ENCODE results near the gene BMS1.
"Not testable (repeated sequence)": the region's sequence is repeated elsewhere in the genome, so short reads cannot be mapped to it uniquely, and the experiment has no call there.

The BMS1 gene

GRCh38 chr10:42801135-42801534 lies 18.5 kb downstream of the BMS1 start:
- Histone ChIP-seq H3K4me3 (ENCODE audit: low read length) (no peak overlapping the region), H3K36me3 (ENCODE audit: control insufficient read depth, insufficient read depth, low read length) (peaks cover 9% of the 10 kb centered on the region), H3K9me3 (ENCODE audit: control insufficient read depth, low read length) (no peaks in the 10 kb centered on the region), H3K9ac (ENCODE audit: low read length) (no peak overlapping the region), H3K4me1 (ENCODE audit: control insufficient read depth, insufficient read depth, low read length) (no peaks in the 10 kb centered on the region), H3K27me3 (ENCODE audit: control insufficient read depth, insufficient read depth, low read length) (no peaks in the 10 kb centered on the region)

- H3K9ac ChIP-seq (ENCODE audit: low read length): no peak overlapping the region
- H3K4me3 ChIP-seq (ENCODE audit: low read length): no peak overlapping the region
- no peaks in the 10 kb centered on the region for H3K4me1 ChIP-seq (ENCODE audit: control insufficient read depth, insufficient read depth, low read length)
- no peaks in the 10 kb centered on the region for H3K27me3 ChIP-seq (ENCODE audit: control insufficient read depth, insufficient read depth, low read length)
- H3K36me3 ChIP-seq (ENCODE audit: control insufficient read depth, insufficient read depth, low read length): peaks cover 5% of the 10 kb centered on the region
- no peaks in the 10 kb centered on the region for H3K9me3 ChIP-seq (ENCODE audit: control insufficient read depth, low read length)
Measured at GRCh38 chr10:42802876-42803275, 20.3 kb downstream of the BMS1 start.

- H3K36me3 ChIP-seq (ENCODE audit: control insufficient read depth, insufficient read depth, low read length): peaks cover 5% of the 10 kb centered on the region
- no peak overlapping the region for H3K4me3 ChIP-seq (ENCODE audit: low read length)
- no peaks in the 10 kb centered on the region for H3K4me1 ChIP-seq (ENCODE audit: control insufficient read depth, insufficient read depth, low read length)
- H3K9ac ChIP-seq (ENCODE audit: low read length): no peak overlapping the region
- H3K9me3 ChIP-seq (ENCODE audit: control insufficient read depth, low read length): no peaks in the 10 kb centered on the region
- no peaks in the 10 kb centered on the region for H3K27me3 ChIP-seq (ENCODE audit: control insufficient read depth, insufficient read depth, low read length)
Measured at GRCh38 chr10:42809676-42810075, 27.1 kb downstream of the BMS1 start.

- H3K27me3 ChIP-seq (ENCODE audit: control insufficient read depth, insufficient read depth, low read length): no peaks in the 10 kb centered on the region
- H3K4me1 ChIP-seq (ENCODE audit: control insufficient read depth, insufficient read depth, low read length): no peaks in the 10 kb centered on the region
- H3K4me3 ChIP-seq (ENCODE audit: low read length): no peak overlapping the region
- no peaks in the 10 kb centered on the region for H3K9me3 ChIP-seq (ENCODE audit: control insufficient read depth, low read length)
- peaks cover 3% of the 10 kb centered on the region for H3K36me3 ChIP-seq (ENCODE audit: control insufficient read depth, insufficient read depth, low read length)
- H3K9ac ChIP-seq (ENCODE audit: low read length): no peak overlapping the region
Measured at GRCh38 chr10:42812028-42812427, 29.4 kb downstream of the BMS1 start.

- H3K27me3 ChIP-seq (ENCODE audit: control insufficient read depth, insufficient read depth, low read length); H3K36me3 ChIP-seq (ENCODE audit: control insufficient read depth, insufficient read depth, low read length); H3K9ac ChIP-seq (ENCODE audit: low read length); H3K4me3 ChIP-seq (ENCODE audit: low read length); H3K4me1 ChIP-seq (ENCODE audit: control insufficient read depth, insufficient read depth, low read length); H3K9me3 ChIP-seq (ENCODE audit: control insufficient read depth, low read length): not testable (repeated sequence)
Measured at GRCh38 chr10:42813989-42814687, 31.5 kb downstream of the BMS1 start.

GRCh38 chr10:42816334-42816733 lies 33.7 kb downstream of the BMS1 start:
- not testable (repeated sequence) for H3K27me3 ChIP-seq (ENCODE audit: control insufficient read depth, insufficient read depth, low read length); H3K36me3 ChIP-seq (ENCODE audit: control insufficient read depth, insufficient read depth, low read length); H3K4me3 ChIP-seq (ENCODE audit: low read length); H3K4me1 ChIP-seq (ENCODE audit: control insufficient read depth, insufficient read depth, low read length); H3K9me3 ChIP-seq (ENCODE audit: control insufficient read depth, low read length); H3K9ac ChIP-seq (ENCODE audit: low read length)

GRCh38 chr10:42816912-42817311 lies 34.3 kb downstream of the BMS1 start:
- H3K27me3 ChIP-seq (ENCODE audit: control insufficient read depth, insufficient read depth, low read length): no peaks in the 10 kb centered on the region
- H3K9ac ChIP-seq (ENCODE audit: low read length): no peak overlapping the region
- no peak overlapping the region for H3K4me3 ChIP-seq (ENCODE audit: low read length)
- H3K4me1 ChIP-seq (ENCODE audit: control insufficient read depth, insufficient read depth, low read length): no peaks in the 10 kb centered on the region
- peaks cover 5% of the 10 kb centered on the region for H3K36me3 ChIP-seq (ENCODE audit: control insufficient read depth, insufficient read depth, low read length)
- no peaks in the 10 kb centered on the region for H3K9me3 ChIP-seq (ENCODE audit: control insufficient read depth, low read length)

- H3K27me3 ChIP-seq (ENCODE audit: control insufficient read depth, insufficient read depth, low read length); H3K36me3 ChIP-seq (ENCODE audit: control insufficient read depth, insufficient read depth, low read length); H3K4me1 ChIP-seq (ENCODE audit: control insufficient read depth, insufficient read depth, low read length): not testable (repeated sequence)
Measured at GRCh38 chr10:42817417-42817816, 34.8 kb downstream of the BMS1 start.

GRCh38 chr10:42826759-42827158 lies 44.2 kb downstream of the BMS1 start:
- not testable (repeated sequence) for H3K9ac ChIP-seq (ENCODE audit: low read length); H3K9me3 ChIP-seq (ENCODE audit: control insufficient read depth, low read length); H3K27me3 ChIP-seq (ENCODE audit: control insufficient read depth, insufficient read depth, low read length); H3K36me3 ChIP-seq (ENCODE audit: control insufficient read depth, insufficient read depth, low read length); H3K4me3 ChIP-seq (ENCODE audit: low read length); H3K4me1 ChIP-seq (ENCODE audit: control insufficient read depth, insufficient read depth, low read length)

More at GRCh38 chr10:42817417-42817816, 34.8 kb downstream of the BMS1 start:
- H3K9ac ChIP-seq (ENCODE audit: low read length); H3K9me3 ChIP-seq (ENCODE audit: control insufficient read depth, low read length); H3K4me3 ChIP-seq (ENCODE audit: low read length): not testable (repeated sequence)

- no peak overlapping the region for H3K4me3 ChIP-seq (ENCODE audit: low read length)
- no peaks in the 10 kb centered on the region for H3K27me3 ChIP-seq (ENCODE audit: control insufficient read depth, insufficient read depth, low read length)
- peaks cover 5% of the 10 kb centered on the region for H3K36me3 ChIP-seq (ENCODE audit: control insufficient read depth, insufficient read depth, low read length)
- no peak overlapping the region for H3K9ac ChIP-seq (ENCODE audit: low read length)
- no peaks in the 10 kb centered on the region for H3K9me3 ChIP-seq (ENCODE audit: control insufficient read depth, low read length)
- no peaks in the 10 kb centered on the region for H3K4me1 ChIP-seq (ENCODE audit: control insufficient read depth, insufficient read depth, low read length)
Measured at GRCh38 chr10:42827201-42827600, 44.6 kb downstream of the BMS1 start.

- not testable (repeated sequence) for H3K4me1 ChIP-seq (ENCODE audit: control insufficient read depth, insufficient read depth, low read length); H3K27me3 ChIP-seq (ENCODE audit: control insufficient read depth, insufficient read depth, low read length); H3K36me3 ChIP-seq (ENCODE audit: control insufficient read depth, insufficient read depth, low read length); H3K9ac ChIP-seq (ENCODE audit: low read length); H3K4me3 ChIP-seq (ENCODE audit: low read length); H3K9me3 ChIP-seq (ENCODE audit: control insufficient read depth, low read length)
Measured at GRCh38 chr10:42828391-42828790, 45.8 kb downstream of the BMS1 start.

GRCh38 chr10:42830237-42830636 lies 47.6 kb downstream of the BMS1 start:
- Histone ChIP-seq H3K9ac (ENCODE audit: low read length) (no peak overlapping the region), H3K4me1 (ENCODE audit: control insufficient read depth, insufficient read depth, low read length) (no peaks in the 10 kb centered on the region), H3K36me3 (ENCODE audit: control insufficient read depth, insufficient read depth, low read length) (no peaks in the 10 kb centered on the region), H3K9me3 (ENCODE audit: control insufficient read depth, low read length) (no peaks in the 10 kb centered on the region), H3K4me3 (ENCODE audit: low read length) (no peak overlapping the region), H3K27me3 (ENCODE audit: control insufficient read depth, insufficient read depth, low read length) (no peaks in the 10 kb centered on the region)

- no peaks in the 10 kb centered on the region for H3K4me1 ChIP-seq (ENCODE audit: control insufficient read depth, insufficient read depth, low read length)
- no peaks in the 10 kb centered on the region for H3K36me3 ChIP-seq (ENCODE audit: control insufficient read depth, insufficient read depth, low read length)
- H3K9me3 ChIP-seq (ENCODE audit: control insufficient read depth, low read length): no peaks in the 10 kb centered on the region
- H3K4me3 ChIP-seq (ENCODE audit: low read length): no peak overlapping the region
- H3K27me3 ChIP-seq (ENCODE audit: control insufficient read depth, insufficient read depth, low read length): peaks cover 8% of the 10 kb centered on the region
- H3K9ac ChIP-seq (ENCODE audit: low read length): no peak overlapping the region
Measured at GRCh38 chr10:42836096-42836495, 53.5 kb downstream of the BMS1 start.
